Measurements from ENCODE around the gene CDH12.

CDH12 gene

GRCh38 chr5:22471154-22471553, 382.0 kb downstream of the CDH12 start:
- ATAC-seq: no peak
- no peak for TF ChIP-seq ZNF70 (CRISPR knock-in tag; IDR thresholded peaks at IDR 0.05)
- TF ChIP-seq TSHZ2 (CRISPR knock-in tag; IDR thresholded peaks at IDR 0.05): no peak
- no peak for TF ChIP-seq SNAI2 (CRISPR knock-in tag; IDR thresholded peaks at IDR 0.05)

DNA sequence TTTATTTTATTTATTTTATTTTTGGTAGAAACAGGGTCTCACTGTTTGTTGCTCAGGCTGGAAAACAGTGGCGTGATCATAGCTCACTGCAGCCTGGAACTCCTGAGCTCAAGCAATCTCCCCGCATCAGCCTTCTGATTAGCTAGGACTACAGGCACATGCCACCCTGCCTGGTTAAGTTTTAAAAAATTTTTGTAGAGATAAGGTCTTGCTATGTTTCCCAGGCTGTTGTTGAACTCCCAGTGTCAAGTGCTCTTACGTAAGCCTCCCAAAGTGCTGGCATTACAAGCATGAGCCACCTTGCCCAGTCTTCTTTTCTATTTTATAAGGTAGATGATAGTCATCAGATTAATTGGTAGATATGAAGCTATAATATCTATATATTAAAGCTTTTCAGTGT, 382.7 kb downstream of the CDH12 start:
- ATAC-seq: no peak
- TF ChIP-seq TOX (CRISPR knock-in tag; IDR thresholded peaks at IDR 0.05; ENCODE audit: borderline replicate concordance) (no peak), SNAI2 (CRISPR knock-in tag; IDR thresholded peaks at IDR 0.05) (no peak), PPARA (CRISPR knock-in tag; IDR thresholded peaks at IDR 0.05; ENCODE audit: borderline replicate concordance) (no peak), ESRRG (CRISPR knock-in tag; IDR thresholded peaks at IDR 0.05) (no peak), ZC3H10 (CRISPR knock-in tag; IDR thresholded peaks at IDR 0.05) (no peak), CSDC2 (CRISPR knock-in tag; IDR thresholded peaks at IDR 0.05) (no peak), ISL1 (CRISPR knock-in tag; IDR thresholded peaks at IDR 0.05) (no peak), ARNTL (CRISPR knock-in tag; IDR thresholded peaks at IDR 0.05; ENCODE audit: borderline replicate concordance, low read depth) (no peak), RARB (CRISPR knock-in tag; IDR thresholded peaks at IDR 0.05) (no peak), ZNF565 (CRISPR knock-in tag; conservative IDR thresholded peaks at IDR 0.05; ENCODE audit: low read depth) (no peak), ZNF70 (CRISPR knock-in tag; IDR thresholded peaks at IDR 0.05) (no peak), TSHZ2 (CRISPR knock-in tag; IDR thresholded peaks at IDR 0.05) (no peak), POU6F1 (CRISPR knock-in tag; IDR thresholded peaks at IDR 0.05; ENCODE audit: borderline replicate concordance, low read depth) (no peak), ZFP3 (CRISPR knock-in tag; IDR thresholded peaks at IDR 0.05) (no peak)

DNA sequence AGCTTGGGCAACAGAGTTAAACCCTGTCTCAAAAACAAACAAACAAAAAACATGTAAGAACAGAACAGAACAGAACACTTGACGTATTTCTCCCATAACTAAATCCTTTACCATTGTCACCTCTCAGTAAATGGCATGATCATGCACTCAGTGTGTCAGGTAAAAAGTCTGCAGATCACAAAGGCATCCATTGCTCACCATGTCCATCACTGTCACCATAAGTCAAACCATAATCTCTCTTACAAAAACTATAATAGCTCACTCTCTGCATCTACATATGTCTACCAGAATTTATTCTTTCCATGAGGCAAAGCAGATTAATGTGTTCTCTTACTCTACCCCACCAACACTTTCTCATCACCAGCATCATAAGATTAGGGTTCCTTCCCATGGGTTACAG, 387.5 kb downstream of the CDH12 start:
- no peak for ATAC-seq
- TF ChIP-seq GLIS3 (CRISPR knock-in tag; IDR thresholded peaks at IDR 0.05) (no peak), ZFP3 (CRISPR knock-in tag; IDR thresholded peaks at IDR 0.05) (no peak), OSR1 (CRISPR knock-in tag; IDR thresholded peaks at IDR 0.05) (no peak), CSDC2 (CRISPR knock-in tag; IDR thresholded peaks at IDR 0.05) (no peak), SNAI2 (CRISPR knock-in tag; IDR thresholded peaks at IDR 0.05) (no peak), ZNF70 (CRISPR knock-in tag; IDR thresholded peaks at IDR 0.05) (no peak), ISL1 (CRISPR knock-in tag; IDR thresholded peaks at IDR 0.05) (no peak), TOX (CRISPR knock-in tag; IDR thresholded peaks at IDR 0.05; ENCODE audit: borderline replicate concordance) (no peak), ESRRG (CRISPR knock-in tag; IDR thresholded peaks at IDR 0.05) (no peak)
- TF ChIP-seq, protein P1, sequence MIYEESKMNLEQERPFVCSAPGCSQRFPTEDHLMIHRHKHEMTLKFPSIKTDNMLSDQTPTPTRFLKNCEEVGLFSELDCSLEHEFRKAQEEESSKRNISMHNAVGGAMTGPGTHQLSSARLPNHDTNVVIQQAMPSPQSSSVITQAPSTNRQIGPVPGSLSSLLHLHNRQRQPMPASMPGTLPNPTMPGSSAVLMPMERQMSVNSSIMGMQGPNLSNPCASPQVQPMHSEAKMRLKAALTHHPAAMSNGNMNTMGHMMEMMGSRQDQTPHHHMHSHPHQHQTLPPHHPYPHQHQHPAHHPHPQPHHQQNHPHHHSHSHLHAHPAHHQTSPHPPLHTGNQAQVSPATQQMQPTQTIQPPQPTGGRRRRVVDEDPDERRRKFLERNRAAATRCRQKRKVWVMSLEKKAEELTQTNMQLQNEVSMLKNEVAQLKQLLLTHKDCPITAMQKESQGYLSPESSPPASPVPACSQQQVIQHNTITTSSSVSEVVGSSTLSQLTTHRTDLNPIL (CRISPR knock-in tag; IDR thresholded peaks at IDR 0.05; ENCODE audit: low read depth): no peak

DNA sequence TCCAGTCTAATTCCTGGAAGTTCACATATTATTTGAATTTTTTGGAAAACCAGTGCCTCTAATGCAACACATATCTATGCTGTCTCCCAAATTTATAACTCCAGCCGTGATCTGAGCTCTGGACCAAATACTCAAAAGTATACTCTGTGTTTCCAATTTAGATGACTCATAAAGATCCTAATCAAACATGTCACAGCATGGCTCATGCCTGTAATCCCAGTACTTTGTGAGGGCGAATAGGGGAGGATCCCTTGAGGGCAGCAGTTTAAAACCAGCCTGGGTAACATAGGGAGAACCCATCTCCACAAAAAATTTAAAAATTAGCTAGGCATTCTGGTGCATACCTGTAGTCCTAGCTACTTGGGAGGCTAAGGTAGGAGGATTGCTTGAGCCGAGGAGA, 388.0 kb downstream of the CDH12 start:
- no peak for ATAC-seq
- TF ChIP-seq ZNF565 (CRISPR knock-in tag; conservative IDR thresholded peaks at IDR 0.05; ENCODE audit: low read depth) (no peak), ZFP3 (CRISPR knock-in tag; IDR thresholded peaks at IDR 0.05) (no peak), TSHZ2 (CRISPR knock-in tag; IDR thresholded peaks at IDR 0.05) (no peak), SNAI2 (CRISPR knock-in tag; IDR thresholded peaks at IDR 0.05) (no peak), ESRRG (CRISPR knock-in tag; IDR thresholded peaks at IDR 0.05) (no peak), PATZ1 (CRISPR knock-in tag; IDR thresholded peaks at IDR 0.05; ENCODE audit: borderline replicate concordance) (no peak), ZNF70 (CRISPR knock-in tag; IDR thresholded peaks at IDR 0.05) (no peak), CSDC2 (CRISPR knock-in tag; IDR thresholded peaks at IDR 0.05) (no peak), ZFP30 (CRISPR knock-in tag; IDR thresholded peaks at IDR 0.05) (no peak), ARNTL (CRISPR knock-in tag; IDR thresholded peaks at IDR 0.05; ENCODE audit: borderline replicate concordance, low read depth) (no peak), TCF4 (CRISPR knock-in tag; IDR thresholded peaks at IDR 0.05; ENCODE audit: borderline replicate concordance) (no peak)
